CD4-positive, alpha-beta T cell treated with Interleukin-1 beta for 1 hour (primary cell): ENCODE results near the gene SIRPG.
"Not testable (repeated sequence)": the region's sequence is repeated elsewhere in the genome, so short reads cannot be mapped to it uniquely, and the experiment has no call there.

Experiments used
- DNase-seq, 2 donors: peaks; one replicate each; pipeline ENCODE4 v3.0.0-alpha.2; 2020 to 2022

SIRPG gene

GRCh38 chr20:1671891-1672669 lies 14.5 kb upstream of the SIRPG start:
- no peak for DNase-seq

GRCh38 chr20:1669304-1669703 lies 11.7 kb upstream of the SIRPG start:
- DNase-seq, result no peak

- DNase-seq, result no peak
Measured at GRCh38 chr20:1667502-1668085, 10.0 kb upstream of the SIRPG start.

GRCh38 chr20:1666802-1667201 lies 9.2 kb upstream of the SIRPG start:
- no peak for DNase-seq

GRCh38 chr20:1665345-1665744 lies 7.8 kb upstream of the SIRPG start:
- no peak for DNase-seq

GRCh38 chr20:1664911-1665310 lies 7.3 kb upstream of the SIRPG start:
- DNase-seq, result peak; percentile 44 to 54

GRCh38 chr20:1663917-1664316 lies 6.3 kb upstream of the SIRPG start:
- DNase-seq, result no peak

- DNase-seq, result peak in 1 of 2 donors; percentile 27
Measured at GRCh38 chr20:1661542-1662299, 4.1 kb upstream of the SIRPG start.

- peak in 1 of 2 donors; percentile 48 for DNase-seq
Measured at GRCh38 chr20:1660246-1660645, 2.7 kb upstream of the SIRPG start.

- no peak for DNase-seq
Measured at GRCh38 chr20:1656844-1657243, 735 bp downstream of the SIRPG start.

- DNase-seq, result peak in 1 of 2 donors; percentile 60
Measured at GRCh38 chr20:1654996-1655395, 2.6 kb downstream of the SIRPG start.

- DNase-seq, result no peak
Measured at GRCh38 chr20:1652960-1653359, 4.6 kb downstream of the SIRPG start.

GRCh38 chr20:1652104-1652503 lies 5.5 kb downstream of the SIRPG start:
- DNase-seq, result no peak

- DNase-seq, result no peak
Measured at GRCh38 chr20:1651268-1652058, 6.1 kb downstream of the SIRPG start.

GRCh38 chr20:1648101-1648500 lies 9.5 kb downstream of the SIRPG start:
- no peak for DNase-seq

- no peak for DNase-seq
Measured at GRCh38 chr20:1646975-1647431, 10.6 kb downstream of the SIRPG start.

GRCh38 chr20:1644101-1644962 lies 13.2 kb downstream of the SIRPG start:
- no peak for DNase-seq

- DNase-seq, result not testable (repeated sequence)
Measured at GRCh38 chr20:1638643-1639042, 18.9 kb downstream of the SIRPG start.

- no peak for DNase-seq
Measured at GRCh38 chr20:1637755-1638154, 19.8 kb downstream of the SIRPG start.

- no peak for DNase-seq
Measured at GRCh38 chr20:1637226-1637625, 20.4 kb downstream of the SIRPG start.

GRCh38 chr20:1636621-1637020 lies 21.0 kb downstream of the SIRPG start:
- no peak for DNase-seq
